NCI-H748 (cell line): Measurements from ENCODE around the gene SIGLEC7.

Experiments used
- DNase-seq: peaks from one replicate; lab custom pipeline; 2025; ENCODE audit not compliant: unreplicated experiment; lab: John Stamatoyannopoulos, UW

SIGLEC7 gene

DNA sequence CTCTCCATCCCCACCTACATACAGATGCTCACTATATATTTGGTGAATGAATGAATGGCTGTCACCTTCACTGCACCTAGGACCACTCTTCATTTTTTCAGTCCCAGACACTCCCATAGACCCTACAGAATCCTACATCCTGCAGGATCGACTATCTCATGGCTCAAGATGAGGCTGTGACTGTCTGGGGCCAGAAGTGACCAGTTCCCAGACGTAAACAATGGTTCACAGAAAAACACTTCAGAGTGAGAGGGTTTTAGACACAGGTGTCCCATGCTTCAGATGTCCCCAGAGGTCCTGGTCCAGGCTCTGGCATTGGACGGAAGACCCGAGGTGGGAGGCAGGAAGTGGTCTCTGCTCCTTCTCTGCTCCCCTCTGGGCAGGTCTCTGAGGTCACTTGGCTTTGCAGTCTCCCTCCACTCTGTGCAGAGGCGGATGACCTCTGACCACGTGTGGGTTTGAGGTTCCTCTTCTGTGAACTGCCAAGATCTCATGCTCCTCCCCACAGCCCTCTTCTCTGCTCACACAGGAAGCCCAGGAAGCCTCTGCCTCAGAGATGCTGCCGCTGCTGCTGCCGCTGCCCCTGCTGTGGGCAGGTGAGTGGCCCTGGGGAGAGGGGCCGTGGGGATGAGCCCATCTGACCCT lies 24.9 kb downstream of the SIGLEC7 start:
- no peak for DNase-seq

DNA sequence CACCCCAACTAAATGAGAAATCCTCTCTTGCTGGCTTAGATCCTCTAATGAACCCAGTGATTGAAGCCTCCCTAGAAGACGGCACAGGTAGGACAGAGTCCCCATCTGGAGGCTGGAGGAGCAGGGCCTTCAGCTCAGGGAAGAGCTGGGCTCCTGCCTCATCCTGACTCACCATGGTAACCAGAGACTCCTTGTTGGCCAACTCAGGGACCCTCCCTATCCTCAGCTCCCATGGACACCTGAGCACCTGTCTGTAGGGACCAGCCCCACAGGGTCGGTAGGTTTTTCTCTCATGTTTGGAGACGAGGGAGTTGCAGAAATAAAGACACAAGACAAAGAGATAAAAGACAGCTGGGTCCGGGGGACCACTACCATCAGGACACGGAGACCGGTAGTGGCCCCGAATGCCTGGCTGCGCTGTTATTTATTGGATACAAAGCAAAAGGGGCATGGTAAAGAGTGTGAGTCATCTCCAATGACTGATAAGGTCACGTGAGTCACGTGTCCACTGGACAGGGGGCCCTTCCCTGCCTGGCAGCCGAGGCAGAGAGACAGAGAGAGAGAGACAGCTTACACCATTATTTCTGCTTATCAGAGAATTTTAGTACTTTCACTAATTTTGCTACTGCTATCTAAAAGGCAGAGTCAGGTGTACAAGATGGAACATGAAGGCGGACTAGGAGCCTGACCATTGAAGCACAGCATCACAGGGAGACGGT lies 26.6 kb downstream of the SIGLEC7 start:
- DNase-seq, result no peak

DNA sequence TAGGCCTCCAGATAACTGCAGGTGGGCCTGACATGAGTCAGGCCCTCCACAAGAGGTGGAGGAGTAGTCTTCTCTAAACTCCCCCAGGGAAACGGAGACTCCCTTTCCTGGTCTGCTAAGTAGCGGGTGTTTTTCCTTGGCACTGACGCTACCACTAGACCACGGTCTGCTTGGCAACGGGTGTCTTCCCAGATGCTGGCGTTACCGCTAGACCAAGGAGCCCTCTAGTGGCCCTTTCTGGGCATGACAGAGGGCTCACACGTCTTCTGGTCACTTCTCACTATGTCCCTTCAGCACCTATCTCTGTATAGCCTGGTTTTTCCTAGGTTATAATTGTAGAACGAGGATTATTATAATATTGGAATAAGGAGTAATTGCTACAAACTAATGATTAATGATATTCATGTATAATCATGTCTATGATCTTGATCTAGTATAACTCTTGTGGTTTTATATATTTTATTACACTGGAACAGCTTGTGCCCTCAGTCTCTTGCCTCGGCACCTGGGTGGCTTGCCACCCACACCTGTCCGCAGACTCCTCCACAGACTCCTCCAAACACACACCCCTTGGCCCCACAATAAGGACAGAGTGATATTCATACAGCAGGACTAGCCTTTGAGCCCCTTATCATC lies 27.3 kb downstream of the SIGLEC7 start:
- DNase-seq, result peak; percentile 73

DNA sequence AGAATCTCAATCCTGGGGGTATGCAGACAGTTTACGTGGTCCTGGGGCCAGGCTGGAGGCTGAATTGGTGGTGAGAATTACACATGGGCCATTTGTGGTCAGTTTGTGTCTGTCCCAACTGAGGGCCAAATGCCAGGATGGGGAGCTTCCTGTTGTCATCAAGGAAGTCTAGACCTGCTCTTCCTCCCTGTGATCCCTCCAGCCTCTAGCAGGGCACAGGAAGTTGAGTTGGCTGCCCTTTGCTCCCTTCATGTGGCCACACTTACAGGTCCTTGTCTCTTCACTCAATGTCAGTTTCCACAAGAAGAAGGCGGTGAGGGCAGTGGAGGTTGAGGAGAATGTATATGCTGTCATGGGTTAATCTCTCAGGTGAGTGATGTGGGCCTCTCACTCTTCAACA lies 30.1 kb downstream of the SIGLEC7 start:
- no peak for DNase-seq

DNA sequence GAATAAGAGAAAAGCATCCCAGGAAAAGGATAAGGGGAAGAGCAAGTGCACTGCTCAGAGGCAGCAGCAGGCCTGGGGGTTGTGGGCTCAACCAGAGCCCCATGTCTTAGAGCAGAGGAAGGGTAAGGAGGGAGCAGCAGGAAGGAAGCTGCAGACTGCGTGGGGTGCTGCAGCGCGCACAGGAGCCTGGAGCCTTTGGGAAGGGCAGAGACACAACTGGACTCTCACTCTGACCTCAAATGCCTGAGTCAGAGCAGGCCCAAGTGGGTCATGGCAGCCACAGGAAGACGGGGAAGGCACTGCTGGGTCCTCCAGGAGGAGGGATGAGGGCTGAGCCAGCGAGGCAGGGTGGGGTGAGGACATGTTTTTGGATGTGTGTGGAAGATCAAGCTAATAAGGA lies 31.6 kb downstream of the SIGLEC7 start:
- no peak for DNase-seq

DNA sequence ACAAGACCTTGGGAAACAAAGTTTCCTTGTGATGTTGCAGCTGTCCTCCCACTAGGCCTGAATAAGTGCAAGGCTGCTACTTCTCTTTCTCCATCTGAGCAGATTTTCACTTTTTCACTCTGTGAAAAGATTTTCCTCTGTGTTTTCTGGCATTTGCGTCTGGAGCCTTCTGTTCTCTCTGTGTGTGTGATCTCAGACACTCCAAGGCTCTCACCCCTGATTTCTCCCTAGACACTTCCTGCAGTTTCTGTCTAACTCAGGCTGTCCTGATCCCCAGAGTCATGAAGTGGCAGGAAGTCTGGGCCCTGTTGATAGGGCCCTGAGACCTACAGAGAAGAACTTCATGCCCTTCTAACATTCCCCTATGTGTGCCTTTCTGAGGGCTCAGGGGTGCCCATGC lies 37.2 kb downstream of the SIGLEC7 start:
- no peak for DNase-seq

DNA sequence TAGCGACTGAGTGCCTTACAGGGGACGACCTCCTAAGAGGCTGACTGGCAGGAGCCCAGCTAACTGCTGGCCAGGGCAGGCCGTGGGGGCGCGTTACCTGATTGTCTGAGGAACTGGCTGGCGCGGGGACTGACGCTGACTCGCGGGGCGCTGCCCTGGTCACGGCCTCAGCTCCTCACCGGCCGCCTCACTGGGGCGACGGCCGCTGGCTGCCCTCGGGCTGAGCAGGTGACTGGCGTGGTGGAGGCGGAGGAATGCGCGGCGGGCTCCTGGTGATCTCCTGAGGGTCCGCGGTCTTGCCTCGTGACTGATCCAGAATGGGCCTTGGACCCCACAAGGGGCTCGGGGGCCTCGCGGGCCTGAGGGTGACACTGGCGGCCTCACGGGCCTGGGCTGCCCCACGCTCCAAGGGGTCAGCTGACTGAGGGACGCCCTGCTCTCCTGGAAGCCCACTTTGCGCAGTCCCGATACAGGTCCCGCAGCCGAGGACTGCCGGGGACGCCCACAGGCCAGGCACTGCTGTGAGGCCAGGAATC lies 39.3 kb downstream of the SIGLEC7 start:
- no peak for DNase-seq

DNA sequence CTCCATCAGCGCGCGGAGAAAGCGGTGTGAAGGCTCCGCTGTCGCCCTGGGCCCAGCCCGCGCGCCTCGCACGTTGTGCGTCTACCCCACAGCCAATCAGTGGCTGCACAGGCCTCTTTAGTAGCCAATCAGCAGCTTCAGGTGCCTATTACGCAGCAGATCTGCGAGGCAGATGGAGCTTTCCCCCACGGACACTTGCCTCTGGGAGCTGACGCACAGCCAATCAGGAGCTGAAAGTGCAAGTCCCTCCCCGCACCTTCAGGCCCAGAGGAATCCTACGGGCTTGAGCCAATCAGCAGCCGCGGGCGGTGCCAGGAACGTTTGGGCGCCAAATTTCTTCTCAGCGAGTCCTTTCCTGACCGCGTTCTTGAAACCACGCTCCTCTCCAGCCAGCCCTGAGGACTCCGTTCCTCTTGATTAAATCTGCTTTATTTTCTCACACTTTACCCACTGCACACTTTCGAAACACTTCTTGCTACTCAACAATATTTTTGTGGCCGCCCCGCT lies 39.9 kb downstream of the SIGLEC7 start:
- peak; percentile 15 for DNase-seq

DNA sequence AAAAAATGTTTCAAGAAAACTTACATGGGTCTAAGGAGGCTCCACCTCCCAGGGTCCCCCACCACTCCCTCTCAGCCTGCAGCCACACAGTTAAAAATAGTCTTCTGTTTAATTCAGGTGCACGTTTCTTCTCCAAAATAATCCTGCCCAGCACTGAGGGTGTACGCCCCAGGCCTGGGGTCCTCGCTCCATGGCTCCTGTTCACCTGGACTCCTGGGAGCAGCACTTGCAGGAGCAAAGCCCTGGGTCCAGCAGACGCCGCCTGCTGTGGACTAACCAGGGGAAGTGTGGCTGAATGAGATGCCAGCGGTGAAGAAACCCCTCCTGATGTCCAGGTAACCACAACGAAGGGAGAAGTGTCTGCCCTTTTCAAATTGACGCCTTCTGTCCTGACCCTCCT lies 41.5 kb downstream of the SIGLEC7 start:
- DNase-seq, result no peak

DNA sequence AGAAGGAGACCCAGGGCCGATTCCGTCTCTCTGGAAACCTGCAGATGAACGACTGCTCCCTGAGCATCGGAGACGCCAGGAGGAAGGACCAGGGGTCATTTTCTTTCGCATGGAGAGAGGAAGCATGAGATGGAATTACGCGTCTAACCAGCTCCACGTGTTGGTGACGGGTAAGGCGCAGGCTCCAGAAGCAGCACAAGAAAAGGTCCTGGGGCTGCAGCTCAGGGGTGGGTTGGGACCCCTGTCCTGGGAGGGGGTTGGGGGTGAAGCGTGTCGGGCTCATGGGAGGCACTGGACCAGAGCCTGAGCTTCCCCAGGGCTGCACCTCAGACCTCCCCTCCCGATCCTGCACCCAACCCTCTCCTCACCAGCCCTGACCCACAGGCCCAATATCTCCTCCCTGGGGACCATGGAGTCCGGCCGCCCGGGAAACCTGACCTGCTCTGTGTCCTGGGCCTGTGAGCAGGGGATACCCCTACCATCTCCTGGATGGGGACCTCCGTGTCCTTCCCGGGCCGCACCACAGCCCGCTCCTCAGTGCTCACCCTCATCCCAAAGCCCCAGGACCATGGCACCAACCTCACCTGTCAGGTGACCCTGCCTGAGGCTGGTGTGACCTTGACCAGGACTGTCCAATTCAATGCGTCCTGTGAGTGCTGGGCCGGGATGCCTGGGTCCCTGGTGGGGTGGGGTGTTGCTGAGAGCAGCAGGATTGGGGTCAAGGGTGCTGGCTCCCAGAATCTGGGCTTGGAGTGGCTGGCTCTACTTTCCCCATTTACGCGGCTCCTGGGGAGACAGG lies 43.2 kb downstream of the SIGLEC7 start:
- DNase-seq, result no peak

DNA sequence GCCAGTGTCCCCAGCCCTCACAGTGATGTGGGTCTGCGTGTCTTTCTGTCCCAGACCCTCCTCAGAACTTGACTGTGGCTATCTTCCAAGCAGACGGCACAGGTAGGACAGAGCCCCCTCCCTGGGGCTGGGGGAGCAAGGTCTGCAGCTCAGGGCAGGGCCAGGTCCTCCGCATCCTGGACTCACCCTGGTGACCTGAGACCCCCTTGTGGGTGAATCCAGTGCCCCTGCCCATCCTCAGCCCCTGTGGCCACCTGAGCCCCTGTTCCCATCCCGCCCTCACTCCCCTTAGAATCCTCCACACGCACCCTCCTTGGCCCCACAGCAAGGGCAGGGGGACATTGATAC lies 43.7 kb downstream of the SIGLEC7 start:
- DNase-seq, result no peak

DNA sequence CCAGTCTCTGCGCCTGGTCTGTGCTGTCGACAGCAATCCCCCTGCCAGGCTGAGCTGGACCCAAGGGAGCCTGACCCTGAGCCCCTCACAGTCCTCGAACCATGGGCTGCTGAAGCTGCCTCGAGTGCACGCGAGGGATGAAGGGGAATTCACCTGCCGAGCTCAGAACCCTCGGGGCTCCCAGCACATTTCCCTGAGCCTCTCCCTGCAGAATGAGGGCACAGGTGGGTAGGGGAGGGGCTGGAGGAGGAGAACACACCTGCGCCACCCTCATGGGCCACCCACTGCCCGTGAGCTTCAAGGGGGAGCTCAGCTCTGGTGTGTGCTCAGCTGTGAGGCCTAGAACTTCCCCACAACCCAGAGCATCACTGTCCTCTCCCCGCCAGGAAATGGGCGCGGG lies 44.2 kb downstream of the SIGLEC7 start:
- no peak for DNase-seq

DNA sequence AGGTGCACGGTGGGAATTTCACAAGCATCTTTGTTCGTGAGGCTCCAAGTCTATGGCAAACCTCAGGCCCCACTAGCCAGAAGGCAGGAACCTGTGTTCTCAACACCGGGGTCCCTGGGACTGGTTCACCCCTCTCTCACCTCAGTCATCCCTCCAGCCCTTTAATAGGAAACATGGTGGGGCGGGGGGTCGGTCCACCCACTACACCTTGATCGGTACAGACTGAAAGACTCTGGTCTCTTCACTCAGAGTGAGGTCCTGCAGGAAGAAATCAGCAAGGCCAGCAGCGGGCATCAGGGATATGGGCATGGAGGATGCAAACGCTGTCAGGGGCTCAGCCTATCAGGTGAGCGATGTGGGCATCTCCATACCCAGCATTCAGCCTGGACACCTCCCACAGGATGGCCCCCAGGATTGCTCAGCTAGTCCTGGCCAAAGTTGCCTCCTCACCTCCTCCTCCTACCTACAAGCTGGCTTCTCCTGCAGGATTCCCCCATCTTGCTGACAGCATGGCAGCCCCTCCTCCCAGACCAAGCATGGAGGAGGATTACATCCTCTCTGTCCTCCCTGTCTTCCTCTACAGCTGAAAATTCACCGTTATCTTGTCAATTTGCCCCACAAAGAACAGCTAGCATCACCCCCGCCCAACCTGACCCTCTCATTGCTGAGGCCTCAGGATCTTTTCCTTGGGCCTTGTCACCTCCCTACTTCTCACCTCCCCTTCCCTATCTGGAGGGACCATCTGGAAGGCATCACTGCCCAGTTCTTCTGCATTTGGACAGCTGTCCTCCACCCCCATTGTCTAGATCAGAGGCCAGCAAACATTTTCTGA lies 45.5 kb downstream of the SIGLEC7 start:
- DNase-seq, result no peak

DNA sequence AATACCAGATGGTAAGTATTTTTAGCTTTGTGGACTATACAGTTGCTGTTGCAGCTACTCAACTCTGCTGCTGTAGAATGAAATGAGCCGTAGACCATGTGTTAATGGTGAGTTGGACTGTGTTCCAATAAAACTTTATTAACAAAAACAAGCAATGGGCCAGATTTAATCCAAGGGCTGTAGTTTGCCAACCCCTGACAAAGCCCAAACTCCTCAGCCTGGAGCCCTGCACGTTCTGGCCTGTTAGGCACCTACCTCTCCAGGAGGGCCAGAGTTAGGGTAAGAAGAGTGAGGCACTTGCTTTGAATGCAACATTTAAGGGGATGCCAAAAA lies 46.1 kb downstream of the SIGLEC7 start:
- no peak for DNase-seq

DNA sequence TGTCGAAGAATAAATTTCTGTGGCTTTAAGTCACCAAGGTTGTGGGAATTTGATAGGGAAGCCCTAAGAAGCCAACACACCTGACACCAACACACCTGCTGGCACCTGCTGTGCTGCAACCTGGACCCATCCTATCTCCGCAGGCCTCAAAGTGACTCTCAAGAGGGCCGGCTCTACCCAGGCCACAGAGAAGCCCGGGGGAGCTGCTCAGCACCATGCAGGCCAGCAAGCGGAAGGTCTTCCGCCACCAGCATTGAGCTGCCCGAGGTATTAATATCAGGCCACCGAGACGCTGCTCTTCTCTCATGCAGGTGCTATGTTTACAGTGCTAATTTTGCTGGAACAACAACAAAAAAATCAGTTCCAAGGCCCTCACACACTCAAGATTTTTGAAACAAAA lies 50.6 kb downstream of the SIGLEC7 start:
- no peak for DNase-seq

DNA sequence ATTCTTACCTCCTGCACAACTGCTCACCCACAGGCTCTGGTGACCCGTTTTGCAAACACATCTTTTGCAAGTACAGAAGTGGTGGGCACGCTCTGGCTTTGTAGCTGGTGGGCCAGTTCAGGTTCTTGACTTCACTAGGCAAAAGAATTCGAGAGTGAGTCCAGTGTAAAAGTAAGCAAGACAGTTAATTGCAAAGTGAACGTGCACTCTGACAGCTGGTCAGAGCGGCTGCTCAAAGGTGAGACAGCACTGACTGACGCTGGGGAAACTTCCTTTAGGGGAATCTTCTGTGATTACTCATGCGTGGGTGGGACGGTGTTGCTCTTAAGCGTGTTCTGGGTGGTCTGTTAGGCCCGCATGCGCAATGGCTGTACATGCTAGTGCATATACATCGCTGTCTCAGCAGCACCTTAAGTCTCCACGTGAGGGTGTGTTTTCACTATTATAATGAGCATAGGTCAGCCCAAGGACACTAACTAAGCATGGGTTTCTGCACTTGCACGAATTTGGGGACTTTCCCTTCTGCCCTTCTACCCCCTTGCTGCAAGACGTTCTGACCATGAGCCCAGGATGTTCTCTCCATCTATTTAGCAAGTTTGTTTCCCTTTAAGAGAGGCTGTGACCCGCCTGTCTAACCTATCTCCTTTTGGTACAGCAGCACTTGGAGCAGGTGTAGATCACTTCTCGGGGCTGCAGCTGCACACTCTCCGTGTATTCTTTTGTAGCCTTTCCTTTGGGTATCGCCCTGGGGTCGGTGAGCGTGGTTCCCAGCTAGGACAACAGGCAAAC lies 52.6 kb downstream of the SIGLEC7 start:
- no peak for DNase-seq

DNA sequence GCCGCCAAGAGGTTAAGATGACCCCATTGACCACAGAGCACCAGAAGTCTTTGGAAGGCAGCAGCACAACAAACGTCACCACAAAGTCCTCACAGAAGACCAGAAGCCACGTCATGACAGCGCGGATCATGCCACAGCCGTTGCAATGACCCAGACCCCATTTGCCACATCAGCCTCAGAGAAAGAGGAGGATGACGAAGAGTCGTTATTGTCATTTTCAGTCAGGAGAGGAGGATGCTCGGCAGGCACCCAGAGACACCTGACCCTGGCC lies 53.1 kb downstream of the SIGLEC7 start:
- DNase-seq, result no peak

DNA sequence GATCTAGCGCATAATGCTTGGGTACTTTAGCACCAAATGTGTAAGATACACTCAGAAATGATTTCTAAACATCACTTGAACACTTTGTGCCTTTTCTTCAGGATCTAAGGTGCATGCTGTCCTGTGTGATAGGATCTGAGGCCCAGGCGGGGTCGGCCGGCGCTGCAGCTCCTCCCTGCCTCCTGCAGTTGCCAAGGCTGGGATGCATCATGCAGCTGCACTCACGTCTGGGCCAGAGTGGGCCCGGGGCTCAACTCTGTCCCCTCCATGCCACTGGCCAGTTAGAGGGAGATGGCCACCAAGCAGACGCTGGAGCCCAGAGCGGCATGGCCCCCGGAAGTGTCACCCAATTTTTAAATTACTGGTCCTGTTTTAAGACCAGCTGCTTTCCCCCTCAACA lies 53.5 kb downstream of the SIGLEC7 start:
- no peak for DNase-seq

DNA sequence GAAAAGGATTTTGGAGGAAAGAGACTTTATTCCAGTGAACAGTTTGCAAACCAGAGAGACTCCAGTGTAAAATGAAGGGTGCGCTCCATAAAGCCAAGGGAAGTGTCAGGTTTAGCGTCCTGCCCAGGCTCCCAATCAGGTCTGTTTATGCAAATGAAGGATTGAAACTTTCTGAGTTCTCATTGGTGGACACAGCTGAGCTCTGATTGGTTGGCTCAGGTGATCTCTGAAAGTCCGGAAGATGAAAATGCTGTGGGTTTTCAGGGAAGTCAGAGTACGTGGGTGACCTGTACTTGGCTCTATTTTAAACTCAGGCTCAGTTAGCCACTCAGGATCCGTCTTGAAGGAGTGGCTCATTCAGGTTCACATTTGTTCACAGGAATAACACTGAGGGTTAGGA lies 54.1 kb downstream of the SIGLEC7 start:
- no peak for DNase-seq

DNA sequence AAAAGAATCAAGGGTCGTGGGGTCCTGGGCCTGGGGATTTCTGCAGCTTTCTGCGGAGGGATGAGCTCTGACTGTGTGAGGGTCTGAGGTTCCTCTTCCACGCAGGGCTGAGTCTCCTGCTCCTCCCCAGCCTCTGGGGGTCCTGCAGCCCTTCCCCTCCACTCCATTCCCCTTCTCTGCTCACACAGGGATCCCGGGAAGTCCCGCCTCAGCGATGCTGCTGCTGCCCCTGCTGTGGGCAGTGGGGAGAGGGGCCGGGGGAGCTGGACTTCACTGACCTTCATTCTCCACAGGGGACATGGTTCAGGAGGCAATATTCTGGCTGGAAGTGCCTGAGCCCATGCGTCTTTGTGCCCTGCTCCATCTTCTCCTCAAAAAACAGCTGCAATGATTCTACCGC lies 56.5 kb downstream of the SIGLEC7 start:
- no peak for DNase-seq
